GM18519 (cell line): ENCODE measurements around the gene PUDP.
A peak's percentile ranks its signal among the peaks of the same experiment; 100 is the strongest.
"Not testable (repeated sequence)": the region's sequence is repeated elsewhere in the genome, so short reads cannot be mapped to it uniquely, and the experiment has no call there.

Source experiments
- ATAC-seq: cut with Tn5 transposase; IDR thresholded peaks from one replicate; pipeline ENCODE4 v1.9.1; 2021; ENCODE audit warnings: mild to moderate bottlenecking, moderate library complexity; ENCODE audit not compliant: unreplicated experiment, low FRiP score

The PUDP gene

DNA sequence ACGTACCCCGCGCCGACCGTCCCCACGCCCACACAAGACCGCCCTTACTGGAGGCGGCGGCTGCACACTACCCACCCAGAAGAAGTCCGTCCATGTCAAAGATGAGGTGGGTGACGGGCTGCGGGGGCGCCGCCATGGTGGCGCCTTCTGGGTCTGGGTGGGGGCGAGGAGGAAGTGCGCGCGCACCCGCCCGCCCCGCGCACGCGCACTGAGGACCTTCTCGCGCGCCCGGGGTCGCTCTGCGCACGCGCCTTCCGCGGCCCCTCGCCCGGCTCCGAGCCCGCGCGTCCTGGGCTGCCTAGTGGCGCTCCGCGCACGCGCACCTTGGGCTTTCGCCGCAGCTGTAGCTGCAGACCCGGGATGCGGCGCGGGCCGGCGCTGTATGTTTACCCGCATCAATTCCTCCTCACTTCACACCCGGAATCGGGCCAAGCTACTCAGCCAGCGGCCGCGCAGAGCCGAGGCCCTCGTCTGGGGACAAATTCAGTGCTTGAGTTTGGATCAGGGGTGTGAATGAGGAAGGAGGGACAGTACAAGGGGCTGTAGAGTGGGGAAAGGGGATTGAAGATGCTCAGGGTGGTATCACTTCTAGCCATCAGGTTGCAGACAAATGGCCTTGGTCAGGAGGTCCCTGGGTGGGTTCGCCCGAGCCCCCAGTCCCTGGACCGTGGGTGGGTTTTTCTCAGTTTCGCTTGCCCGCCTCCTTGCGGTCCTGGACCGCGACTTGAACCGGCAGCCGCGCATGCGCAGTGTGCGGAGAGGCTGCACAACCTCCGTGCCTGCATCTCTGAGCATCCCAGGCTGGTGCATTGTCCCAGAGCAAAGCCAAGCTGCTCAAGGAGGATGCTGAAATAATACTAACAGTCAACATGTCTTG lies at the start of gene PUDP:
TSS of gene PUDP (minus strand) at position 176 of the 877 bp plus-strand sequence. CDS start at position 136, 40 bp downstream.
- peak; percentile 59 for ATAC-seq

DNA sequence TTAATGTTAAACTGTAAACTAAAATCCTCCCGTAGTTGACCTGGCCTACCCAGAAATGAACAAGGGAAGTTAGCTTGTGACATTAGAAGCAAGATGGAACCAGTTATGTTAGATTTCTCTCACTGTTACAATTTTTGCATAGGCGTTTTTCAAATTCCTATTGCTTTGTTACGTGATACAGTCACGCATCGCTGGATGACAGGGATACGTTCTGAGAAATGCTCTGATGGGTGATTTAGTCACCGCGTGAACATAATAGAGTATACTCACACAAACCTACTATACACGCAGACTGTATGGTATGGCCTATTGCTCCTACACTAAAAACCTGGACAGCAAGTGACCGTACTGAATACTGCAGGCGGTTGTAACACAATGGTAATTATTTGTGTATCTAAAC lies 46.7 kb upstream of the PUDP start:
- ATAC-seq: no peak

DNA sequence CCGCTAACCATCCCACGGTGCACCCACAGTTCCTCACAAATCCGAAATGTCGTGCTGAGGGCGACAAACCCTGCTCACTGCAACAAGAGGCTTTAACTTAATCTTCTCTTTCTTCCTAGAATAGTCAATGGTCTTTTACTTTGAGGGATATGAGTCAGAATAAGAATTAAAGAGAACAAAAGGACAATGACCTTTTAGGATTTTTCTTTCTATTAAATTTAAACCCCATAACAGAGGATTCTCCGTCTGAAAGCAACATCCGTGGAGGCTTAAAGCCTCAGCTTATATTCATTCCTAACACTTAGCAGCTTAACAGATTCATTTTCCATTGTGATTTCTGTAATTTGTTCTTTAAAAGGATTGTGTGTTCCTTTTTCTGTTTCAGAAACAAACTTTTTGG lies 44.9 kb upstream of the PUDP start:
- no peak for ATAC-seq

DNA sequence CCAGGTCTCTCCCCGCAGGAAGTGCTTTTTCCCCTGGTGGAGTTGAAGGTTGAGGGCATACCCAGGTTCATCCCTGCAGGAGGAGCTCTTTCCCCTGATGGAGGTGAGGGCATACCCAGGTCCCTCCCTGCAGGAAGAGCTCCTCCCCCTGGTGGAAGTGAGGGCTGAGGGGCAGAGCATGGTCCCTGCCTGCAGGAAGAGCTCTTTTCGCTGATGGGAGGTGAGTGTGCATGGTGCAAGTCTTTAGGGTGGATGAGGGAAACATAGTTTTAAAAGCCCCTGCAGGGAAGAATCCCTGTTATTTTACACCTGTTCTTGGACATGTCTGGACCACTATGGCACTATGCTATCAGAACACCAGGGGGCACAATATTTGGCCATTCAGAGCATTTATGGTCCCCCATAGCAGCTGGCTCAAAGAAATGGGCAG lies 43.7 kb upstream of the PUDP start:
- ATAC-seq: no peak

DNA sequence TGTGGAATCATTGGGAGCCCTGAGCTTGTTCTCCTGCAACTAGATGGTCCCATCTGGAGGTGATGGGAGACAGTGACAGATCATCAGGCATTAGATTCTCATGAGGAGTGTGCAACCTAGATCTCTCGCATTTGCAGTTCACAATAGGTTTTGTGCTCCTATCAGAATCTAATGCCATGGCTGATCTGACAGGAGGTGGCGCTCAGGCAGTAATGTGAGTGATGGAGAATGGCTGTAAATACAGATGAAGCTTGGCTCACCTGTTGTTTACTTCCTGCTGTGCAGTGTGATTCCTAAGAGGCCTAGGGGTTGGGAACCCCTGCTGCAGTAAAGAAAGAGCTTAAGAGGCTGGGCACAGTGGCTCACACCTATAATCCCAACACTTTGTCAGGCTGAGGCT lies 42.2 kb upstream of the PUDP start:
- ATAC-seq: no peak

DNA sequence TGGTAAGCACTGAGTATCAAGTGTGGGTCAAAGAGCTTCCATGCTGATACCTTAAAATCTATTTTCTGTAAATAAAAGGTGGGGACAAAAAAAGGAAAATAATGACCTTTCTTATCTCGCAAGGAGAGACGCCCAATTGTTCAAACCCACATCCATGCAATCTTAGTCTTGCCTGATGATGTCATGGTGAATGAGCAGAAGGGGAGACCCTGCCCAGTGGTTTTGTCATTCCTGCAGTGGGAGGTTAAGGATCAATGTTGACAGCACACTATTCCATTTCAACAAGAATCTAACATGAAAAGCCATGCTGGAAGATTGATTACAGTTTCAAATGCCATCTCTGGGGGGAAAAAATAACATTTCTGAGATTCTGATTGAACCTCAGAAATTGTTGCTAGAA lies 40.7 kb upstream of the PUDP start:
- no peak for ATAC-seq

DNA sequence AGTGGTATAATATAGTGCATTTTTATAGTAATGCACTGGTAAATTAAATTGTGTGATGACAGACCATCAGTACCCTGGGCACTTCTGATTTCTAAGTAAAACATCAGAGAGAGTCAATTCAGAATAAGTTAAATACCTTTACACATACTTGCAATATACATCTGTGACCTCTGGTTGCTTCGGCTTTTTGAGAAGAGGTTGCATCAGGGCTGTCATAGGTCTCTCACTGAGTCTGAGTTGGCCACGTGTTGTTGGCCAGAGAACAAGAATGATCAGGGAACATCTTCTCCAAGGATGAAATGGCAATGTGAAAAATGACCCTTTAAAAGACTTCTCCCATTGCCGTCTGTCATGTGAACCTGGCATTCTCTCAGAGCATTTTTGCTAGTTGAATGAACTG lies 36.9 kb upstream of the PUDP start:
- ATAC-seq: no peak

DNA sequence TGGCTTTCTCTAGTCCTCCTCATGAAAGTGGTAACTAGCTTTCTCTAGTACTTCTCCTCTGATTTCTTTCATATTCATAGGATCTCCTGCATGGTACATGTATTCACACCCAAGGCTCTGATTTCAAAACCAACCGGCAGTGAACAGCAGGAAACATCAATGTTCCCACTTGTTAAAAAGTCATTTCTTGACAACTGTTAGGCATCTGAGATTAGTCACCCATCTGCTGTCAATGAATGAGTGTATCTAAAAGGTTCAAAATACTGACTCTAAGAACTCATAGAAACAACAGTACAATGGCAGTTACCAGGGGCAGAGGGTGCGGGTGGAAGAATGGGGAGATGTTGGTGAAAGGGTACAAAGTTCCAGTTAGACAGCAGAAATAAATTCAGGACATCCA lies 31.5 kb upstream of the PUDP start:
- ATAC-seq: no peak

DNA sequence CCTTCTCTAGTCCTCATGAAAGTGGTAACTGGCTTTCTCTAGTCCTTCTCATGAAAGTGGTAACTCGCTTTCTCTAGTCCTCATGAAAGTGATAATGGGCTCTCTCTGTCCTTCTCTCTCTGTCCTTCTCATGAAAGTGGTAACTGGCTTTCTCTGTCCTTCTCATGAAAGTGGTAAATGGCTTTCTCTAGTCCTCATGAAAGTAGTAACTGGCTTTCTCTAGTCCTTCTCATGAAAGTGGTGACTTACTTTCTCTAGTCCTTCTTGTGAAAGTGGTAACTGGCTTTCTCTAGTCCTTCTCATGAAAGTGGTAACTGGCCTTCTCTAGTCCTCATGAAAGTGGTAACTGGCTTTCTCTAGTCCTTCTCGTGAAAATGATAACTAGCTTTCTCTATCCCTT lies 30.9 kb upstream of the PUDP start:
- ATAC-seq: not testable (repeated sequence)

DNA sequence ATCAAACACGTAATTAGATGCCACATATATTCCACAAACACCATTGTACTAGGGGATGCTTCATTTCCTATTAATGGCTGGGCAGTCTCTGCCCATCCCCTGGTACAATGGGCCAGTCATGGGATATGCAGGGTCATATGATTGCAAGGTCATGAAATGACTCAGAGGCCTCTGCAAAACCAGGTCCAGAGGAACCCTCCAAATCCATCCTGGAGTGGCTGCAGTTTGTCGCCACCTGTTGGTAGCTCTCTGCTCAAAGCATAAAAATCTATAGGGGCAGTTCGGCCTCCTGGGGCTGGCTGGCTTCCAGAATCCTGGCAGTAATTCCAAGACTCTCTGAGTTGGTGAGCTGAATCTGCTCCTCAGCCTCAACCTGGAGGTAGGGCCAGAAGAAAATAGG lies 22.9 kb upstream of the PUDP start:
- no peak for ATAC-seq

DNA sequence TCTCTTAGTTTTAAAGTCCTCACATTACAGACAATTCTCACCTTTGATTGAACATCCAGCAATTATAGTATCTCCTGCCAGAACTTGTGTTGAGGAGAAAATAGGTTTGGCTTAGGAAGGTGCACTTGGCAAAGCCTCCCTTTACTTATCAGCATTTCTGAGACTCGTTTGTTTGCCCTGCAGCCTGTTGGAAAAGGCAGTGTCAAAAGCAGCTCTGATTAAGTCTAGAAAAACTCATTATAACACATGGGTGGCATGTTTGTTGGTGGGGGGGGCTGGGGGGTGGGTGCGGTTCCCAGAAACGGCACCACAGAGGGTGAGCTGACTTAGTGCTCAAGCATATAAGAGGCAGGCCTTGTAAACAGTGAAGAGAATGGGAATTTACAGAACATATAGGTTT lies 21.7 kb upstream of the PUDP start:
- no peak for ATAC-seq

DNA sequence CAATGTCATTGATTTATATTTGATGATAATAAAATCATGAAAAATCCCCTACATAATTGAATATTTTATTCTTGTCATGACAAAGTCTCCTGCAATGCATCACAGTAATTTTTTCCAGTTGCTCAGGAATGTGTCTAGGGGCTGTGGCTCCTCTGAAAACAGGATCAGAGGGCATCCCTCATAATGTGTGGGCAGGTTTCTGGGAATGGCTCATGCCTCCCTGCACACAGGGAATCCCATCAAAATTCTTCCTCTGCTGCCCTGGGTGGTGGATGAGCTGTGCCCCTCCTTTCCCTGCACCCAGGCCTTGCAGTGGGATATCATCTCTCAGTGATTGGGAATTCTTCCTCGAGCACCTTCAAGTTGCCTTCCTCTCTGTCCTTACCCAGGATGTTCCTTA lies 20.4 kb upstream of the PUDP start:
- ATAC-seq: no peak

DNA sequence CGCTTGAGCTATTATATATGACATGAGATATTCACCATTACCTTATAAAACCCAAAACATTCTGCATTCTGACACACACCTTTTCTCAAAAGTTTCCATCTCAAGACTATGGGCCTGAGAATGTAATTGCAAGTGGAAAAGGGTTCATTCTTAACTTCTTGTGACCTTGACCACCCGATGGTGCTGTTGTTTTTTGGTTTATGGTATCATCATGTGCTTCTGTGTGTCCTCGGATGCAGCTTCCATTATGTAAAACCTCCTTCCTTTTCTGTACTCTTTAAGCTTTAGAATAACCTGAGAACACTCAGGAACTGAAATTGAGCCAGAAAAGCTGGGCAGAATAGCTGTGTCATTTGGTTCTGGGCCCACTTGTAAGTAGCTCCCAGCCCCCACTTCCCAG lies 16.2 kb upstream of the PUDP start:
- ATAC-seq: no peak

DNA sequence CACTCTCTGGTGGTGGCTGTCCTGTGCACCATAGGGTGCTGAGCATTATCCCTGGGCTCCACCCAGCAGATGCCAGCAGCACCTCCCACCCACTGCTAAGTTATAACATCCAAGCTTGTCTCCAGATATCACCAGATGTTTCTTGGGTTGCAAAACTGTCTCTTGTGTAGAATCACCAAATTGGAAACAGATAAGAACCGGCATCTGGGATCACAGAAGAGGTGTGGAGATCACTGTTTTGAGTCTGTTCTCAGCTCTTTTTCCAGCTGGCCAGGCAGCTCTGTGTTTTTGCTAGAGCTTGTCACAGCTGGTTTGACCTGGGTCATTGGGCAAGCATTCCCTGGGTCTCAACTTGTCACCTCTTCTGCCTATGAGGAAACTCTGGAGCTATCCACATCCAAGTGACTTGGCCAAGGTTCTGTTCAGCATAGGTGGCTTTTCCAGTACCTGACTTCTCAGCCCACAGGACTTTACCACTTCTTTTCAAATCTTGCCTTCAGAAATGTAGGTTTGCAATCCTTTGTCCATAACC lies 15.3 kb upstream of the PUDP start:
- ATAC-seq: no peak

DNA sequence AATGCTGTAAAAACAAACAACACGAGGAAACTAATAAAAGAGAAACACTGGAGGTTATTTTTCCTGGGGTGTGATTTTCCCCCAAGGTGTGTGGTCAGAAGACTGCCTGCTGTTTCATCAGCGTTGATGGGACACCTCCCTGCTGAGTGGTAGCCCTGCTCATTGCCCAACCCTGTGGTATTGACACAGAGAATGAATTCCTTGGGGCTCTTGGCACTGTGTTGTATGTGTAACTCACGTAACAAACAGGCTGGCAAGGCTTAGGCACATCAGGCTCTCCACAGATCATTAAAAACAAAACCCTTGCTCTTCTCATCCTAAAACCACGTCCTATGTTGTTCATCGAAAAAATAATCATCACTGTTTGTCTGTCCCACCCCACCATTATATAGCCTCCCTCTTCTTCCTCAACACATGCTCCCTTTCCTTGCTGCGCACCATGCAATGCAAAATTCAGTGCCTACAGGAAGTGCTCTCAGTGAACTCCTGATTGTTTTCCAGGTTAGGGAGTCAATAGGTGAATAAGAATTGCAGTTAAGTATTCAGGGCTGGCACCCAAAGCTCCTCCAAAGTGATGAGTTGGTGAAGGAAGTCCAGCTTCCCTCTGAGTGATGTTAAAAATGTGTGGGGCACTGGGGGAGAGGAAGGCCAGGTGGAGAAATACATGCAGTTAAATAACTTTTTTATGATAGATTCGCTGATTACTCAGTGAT lies 11.4 kb upstream of the PUDP start:
- ATAC-seq: no peak

DNA sequence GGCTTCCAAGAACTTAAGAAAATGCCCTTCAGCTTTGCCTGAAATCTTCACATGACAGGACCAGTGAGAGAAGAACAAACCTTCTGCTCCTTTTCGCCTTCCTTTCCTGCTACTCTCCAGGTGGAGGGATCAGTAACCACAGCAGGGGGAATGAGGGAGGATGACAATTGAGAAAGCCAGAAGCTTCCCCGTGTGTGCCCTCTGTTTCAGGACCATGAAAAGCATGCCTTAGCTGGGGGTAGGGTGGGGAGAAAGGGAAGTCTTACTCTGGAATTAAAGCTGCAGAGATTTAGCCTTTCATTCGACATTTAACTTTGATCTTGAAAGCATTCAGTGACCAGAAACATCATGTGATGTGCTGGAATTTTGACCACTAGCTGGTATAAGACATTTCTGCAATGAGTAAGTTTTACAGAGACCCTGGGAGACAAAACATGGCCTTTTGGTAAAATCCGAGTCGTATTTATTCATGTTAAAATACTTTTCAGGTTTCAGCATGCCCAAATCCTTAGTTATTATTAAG lies 10.6 kb upstream of the PUDP start:
- no peak for ATAC-seq

DNA sequence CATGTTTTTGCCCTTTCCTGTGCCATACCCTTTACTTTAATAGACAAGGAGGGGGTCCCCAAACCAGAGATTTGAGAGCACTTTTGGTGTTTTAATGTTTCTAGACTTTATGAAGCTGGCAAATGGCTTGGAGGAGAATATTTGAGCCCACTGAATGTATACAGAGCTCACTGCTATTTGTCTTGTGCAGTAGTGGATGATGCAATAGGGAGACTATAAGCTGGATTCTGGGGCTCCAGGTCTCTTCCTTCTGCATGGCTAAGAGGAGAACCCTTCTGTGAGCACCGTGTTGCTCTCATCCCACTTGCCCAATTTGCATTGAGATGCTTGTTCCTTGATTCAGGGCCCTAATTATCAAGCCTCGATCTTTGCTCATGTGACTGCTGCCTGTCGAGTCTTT lies 8.9 kb upstream of the PUDP start:
- ATAC-seq: no peak

DNA sequence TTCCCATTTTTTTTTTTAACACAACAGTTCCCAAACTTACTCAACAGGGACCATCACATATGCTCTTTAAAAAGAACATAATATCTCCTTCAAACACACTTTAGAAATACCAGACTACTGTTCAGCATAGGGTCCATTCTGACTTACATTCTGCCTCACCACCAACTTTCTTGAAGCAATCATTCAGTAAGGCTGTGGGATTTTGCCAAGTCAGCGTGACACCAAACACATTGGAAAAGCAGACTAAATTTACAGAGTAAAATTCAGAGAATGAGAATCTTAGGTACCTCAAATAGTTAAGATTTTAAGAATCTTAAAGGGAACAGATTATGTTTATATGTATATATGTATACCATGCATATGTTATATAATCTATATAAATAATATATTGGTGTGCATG lies 7.2 kb upstream of the PUDP start:
- no peak for ATAC-seq

DNA sequence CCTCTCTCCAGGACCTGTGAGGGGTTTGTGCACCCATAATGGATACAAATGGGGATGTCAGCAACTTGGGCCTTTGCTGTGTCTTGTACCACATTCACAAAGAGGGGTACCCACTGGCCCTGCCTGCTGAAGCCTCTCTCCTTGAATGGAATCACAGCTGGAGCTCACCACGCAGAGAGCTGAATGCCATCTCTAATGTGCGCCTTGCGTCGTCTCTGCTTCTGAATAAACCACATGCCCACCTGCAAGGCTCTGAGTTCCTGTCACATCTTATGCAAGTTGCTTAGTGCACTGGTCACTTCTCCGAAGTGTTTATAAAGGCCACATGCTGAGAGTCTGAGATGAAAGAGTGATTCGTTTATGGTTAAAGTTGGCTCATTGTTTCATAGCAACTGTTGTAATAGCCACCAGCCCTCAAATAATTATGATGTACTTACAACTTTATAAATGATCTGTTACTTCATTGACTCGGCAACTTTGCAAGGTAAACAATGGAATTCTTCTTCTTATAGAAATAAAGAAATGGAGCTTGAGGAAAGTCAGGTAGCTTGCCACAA lies 6.2 kb upstream of the PUDP start:
- no peak for ATAC-seq

DNA sequence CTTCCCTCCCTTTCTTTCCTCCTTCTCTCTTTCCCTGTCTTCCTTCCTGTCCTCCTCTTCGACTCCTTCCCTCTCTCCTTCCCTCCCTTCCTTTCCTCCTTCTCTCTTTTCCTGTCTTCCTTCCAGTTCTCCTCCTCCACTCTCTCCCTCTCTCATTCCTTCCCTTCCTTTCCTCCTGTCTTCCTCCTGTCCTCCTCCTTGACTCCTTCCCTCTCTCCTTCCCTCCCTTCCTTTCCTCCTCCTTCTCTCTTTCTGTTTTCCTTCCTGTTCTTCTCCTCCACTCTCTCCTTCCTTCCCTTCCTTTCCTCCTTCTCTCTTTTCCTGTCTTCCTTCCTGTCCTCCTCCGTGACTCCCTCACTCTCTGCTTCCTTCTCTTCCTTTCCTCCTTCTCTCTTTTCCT lies 5.3 kb upstream of the PUDP start:
- ATAC-seq: no peak

DNA sequence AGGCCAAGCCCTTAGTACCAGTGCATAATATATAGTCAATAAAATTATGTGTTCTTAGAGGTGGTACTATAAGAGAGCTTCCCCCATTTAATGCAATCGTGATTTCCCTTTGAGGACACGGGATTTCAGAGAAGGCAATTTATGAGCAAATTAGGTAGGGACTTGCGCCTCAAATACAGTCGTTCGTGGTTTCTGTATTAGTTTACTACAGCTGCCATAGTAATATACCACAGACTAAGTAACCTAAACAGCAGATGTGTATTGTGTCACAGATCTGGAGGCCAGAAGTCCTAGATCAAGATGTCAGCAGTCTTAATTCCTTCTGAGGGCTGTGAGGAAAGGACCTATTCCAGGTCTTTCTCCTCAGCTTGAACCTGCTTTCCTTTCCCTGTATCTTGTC lies 1.5 kb upstream of the PUDP start:
- ATAC-seq: no peak
